ENCODE data around the gene RFFL. TPM values are rescaled to one million over a fixed set of nuclear protein-coding genes. Genes with fewer than 3 reads are reported as not detected.

RFFL gene
- total RNA-seq, 1 experiment from 2014 or later = 37.7 TPM

- no peaks in the 10 kb centered on the region for H3K9me3 ChIP-seq (ENCODE audit: low read length)
- no peaks in the 10 kb centered on the region for H3K9me2 ChIP-seq (replicated peaks; ENCODE audit: low read length)
- ATAC-seq (no peak), DNase-seq (no peak)
- H3K36me3 ChIP-seq (ENCODE audit: low read depth, low read length) = peaks cover 12% of the 10 kb centered on the region
- H4K20me1 ChIP-seq (ENCODE audit: low read length) = no peaks in the 10 kb centered on the region
- no peak overlapping the region for H3K27ac ChIP-seq (ENCODE audit: low read length)
- no peak overlapping the region for H2AFZ ChIP-seq (ENCODE audit: low read length)
- intact Hi-C loops (cut with micrococcal nuclease) = no loop called here
- CTCF ChIA-PET = no interaction called here
- H3K9ac ChIP-seq (ENCODE audit: low read length) = no peak overlapping the region
- H3K79me2 ChIP-seq (ENCODE audit: low read length) = peaks cover 92% of the 10 kb centered on the region
- no peaks in the 10 kb centered on the region for H3K27me3 ChIP-seq (ENCODE audit: low read length)
- H3K4me3 ChIP-seq (ENCODE audit: low read length) = no peak overlapping the region
- POLR2A ChIA-PET (ENCODE audit: unreplicated experiment) = no interaction called here
- no peaks in the 10 kb centered on the region for H3F3A ChIP-seq (ENCODE audit: low read length, unreplicated experiment)
- no peak overlapping the region for H3K4me2 ChIP-seq (ENCODE audit: low read length)
- BruUV-seq (replicated peaks) = no TSS peak
- H3K4me1 ChIP-seq (ENCODE audit: insufficient read depth, low read length) = peaks cover 16% of the 10 kb centered on the region
- TF ChIP-seq EZH2phosphoT487 (IDR thresholded peaks at IDR 0.05; ENCODE audit: borderline replicate concordance, low read length) (no peak), EZH2 (IDR thresholded peaks at IDR 0.05; ENCODE audit: low read length, unreplicated experiment) (no peak), CTCF (conservative IDR thresholded peaks at IDR 0.05; ENCODE audit: low read depth, low read length) (no peak)
These were observed 7.5 kb downstream of the RFFL start for GRCh38 chr17:35056013-35056412.

GRCh38 chr17:35053204-35053603, 10.3 kb downstream of the RFFL start:
- POLR2A ChIA-PET (ENCODE audit: unreplicated experiment) = no interaction called here
- peaks cover 93% of the 10 kb centered on the region for H3K79me2 ChIP-seq (ENCODE audit: low read length)
- no peak for ATAC-seq
- H3K4me1 ChIP-seq (ENCODE audit: insufficient read depth, low read length) = peaks cover 12% of the 10 kb centered on the region
- DNase-seq = no peak
- no peaks in the 10 kb centered on the region for H3F3A ChIP-seq (ENCODE audit: low read length, unreplicated experiment)
- no peak overlapping the region for H3K4me3 ChIP-seq (ENCODE audit: low read length)
- no peak overlapping the region for H3K27ac ChIP-seq (ENCODE audit: low read length)
- no peaks in the 10 kb centered on the region for H4K20me1 ChIP-seq (ENCODE audit: low read length)
- no TSS peak for BruUV-seq (replicated peaks)
- H3K9me3 ChIP-seq (ENCODE audit: low read length) = no peaks in the 10 kb centered on the region
- CTCF ChIA-PET = no interaction called here
- intact Hi-C loops (cut with micrococcal nuclease) = no loop called here
- no peaks in the 10 kb centered on the region for H3K9me2 ChIP-seq (replicated peaks; ENCODE audit: low read length)
- H2AFZ ChIP-seq (ENCODE audit: low read length) = no peak overlapping the region
- no peaks in the 10 kb centered on the region for H3K36me3 ChIP-seq (ENCODE audit: low read depth, low read length)
- no peaks in the 10 kb centered on the region for H3K27me3 ChIP-seq (ENCODE audit: low read length)
- H3K9ac ChIP-seq (ENCODE audit: low read length) = no peak overlapping the region
- no peak overlapping the region for H3K4me2 ChIP-seq (ENCODE audit: low read length)
- TF ChIP-seq EZH2 (IDR thresholded peaks at IDR 0.05; ENCODE audit: low read length, unreplicated experiment) (no peak), CTCF (conservative IDR thresholded peaks at IDR 0.05; ENCODE audit: low read depth, low read length) (no peak), EZH2phosphoT487 (IDR thresholded peaks at IDR 0.05; ENCODE audit: borderline replicate concordance, low read length) (no peak)

- ATAC-seq = no peak
- ChIA-PET POLR2A (ENCODE audit: unreplicated experiment) (no interaction called here), CTCF (no interaction called here)
- H4K20me1 ChIP-seq (ENCODE audit: low read length) = no peaks in the 10 kb centered on the region
- H3K79me2 ChIP-seq (ENCODE audit: low read length) = peaks cover 89% of the 10 kb centered on the region
- no peak overlapping the region for H3K27ac ChIP-seq (ENCODE audit: low read length)
- H3K36me3 ChIP-seq (ENCODE audit: low read depth, low read length) = no peaks in the 10 kb centered on the region
- H3K9me2 ChIP-seq (replicated peaks; ENCODE audit: low read length) = no peaks in the 10 kb centered on the region
- no peak for DNase-seq
- intact Hi-C loops (cut with micrococcal nuclease) = no loop called here
- H3K27me3 ChIP-seq (ENCODE audit: low read length) = no peaks in the 10 kb centered on the region
- TF ChIP-seq CTCF (conservative IDR thresholded peaks at IDR 0.05; ENCODE audit: low read depth, low read length) (no peak), EZH2phosphoT487 (IDR thresholded peaks at IDR 0.05; ENCODE audit: borderline replicate concordance, low read length) (no peak), EZH2 (IDR thresholded peaks at IDR 0.05; ENCODE audit: low read length, unreplicated experiment) (no peak)
- peaks cover 7% of the 10 kb centered on the region for H3K4me1 ChIP-seq (ENCODE audit: insufficient read depth, low read length)
- no peaks in the 10 kb centered on the region for H3K9me3 ChIP-seq (ENCODE audit: low read length)
- no peak overlapping the region for H3K9ac ChIP-seq (ENCODE audit: low read length)
- no peak overlapping the region for H2AFZ ChIP-seq (ENCODE audit: low read length)
- no peak overlapping the region for H3K4me3 ChIP-seq (ENCODE audit: low read length)
- BruUV-seq (replicated peaks) = no TSS peak
- no peak overlapping the region for H3K4me2 ChIP-seq (ENCODE audit: low read length)
- no peaks in the 10 kb centered on the region for H3F3A ChIP-seq (ENCODE audit: low read length, unreplicated experiment)
These were observed 10.7 kb downstream of the RFFL start for GRCh38 chr17:35052780-35053179.

Data from PC-3 (cell line).